Keratinocyte (primary cell): ENCODE results near the gene PCED1A. TPM values are rescaled to one million over a fixed set of nuclear protein-coding genes. Genes with fewer than 3 reads are reported as not detected.

ENCODE experiments used
- DNase-seq: peaks from one replicate; pipeline ENCODE4 v3.0.0-alpha.2; 2011; ENCODE audit warnings: low read depth, missing footprints, low spot score
- FAIRE-seq: peaks from 2 replicates; lab custom pipeline; 2011; peaks lifted over from hg19 to GRCh38; lab: Jason Lieb, UNC
- H2AFZ ChIP-seq: 2 replicates; pipeline ENCODE4 v1.6.0; 2012; ENCODE audit warnings: low read length, control low read depth, inconsistent platforms; ENCODE audit not compliant: control insufficient read depth
- H3K27ac ChIP-seq: 2 replicates; pipeline ENCODE4 v1.5.1; 2011; ENCODE audit warnings: low read length; ENCODE audit not compliant: control insufficient read depth, insufficient read depth
- H3K27me3 ChIP-seq: 3 replicates; pipeline ENCODE4 v1.6.0; 2011; ENCODE audit warnings: low read length; ENCODE audit not compliant: control insufficient read depth, insufficient read depth; ENCODE audit errors: extremely low read depth
- H3K36me3 ChIP-seq, 2 experiments: 2 replicates in 1 of 2; 3 replicates in 1 of 2; pipeline ENCODE4 v1.5.1; 2011; ENCODE audit warnings: low read length in 2 of 2, mild to moderate bottlenecking in 1 of 2; ENCODE audit not compliant: control insufficient read depth in 2 of 2, insufficient read depth in 2 of 2; ENCODE audit errors: extremely low read depth in 1 of 2
- H3K4me1 ChIP-seq: 3 replicates; pipeline ENCODE4 v1.5.1; 2011; ENCODE audit warnings: low read length; ENCODE audit not compliant: control insufficient read depth, insufficient read depth; ENCODE audit errors: extremely low read depth
- H3K4me2 ChIP-seq: 3 replicates; pipeline ENCODE4 v1.6.0; 2011; ENCODE audit warnings: low read depth, low read length; ENCODE audit not compliant: control insufficient read depth, insufficient read depth; ENCODE audit errors: extremely low read depth
- H3K4me3 ChIP-seq, 3 experiments: fragments of 200-600 bp in 1 of 3; sonication (generic) in 1 of 3; 2 replicates in 2 of 3; 3 replicates in 1 of 3; pipeline ENCODE4 v1.5.1; 2011 to 2016; ENCODE audit warnings: low read length in 3 of 3, mild to moderate bottlenecking in 3 of 3, control low read depth in 2 of 3, inconsistent platforms in 1 of 3, low read depth in 1 of 3, mixed read lengths in 1 of 3, mixed run types in 1 of 3, moderate library complexity in 1 of 3; ENCODE audit not compliant: control insufficient read depth in 2 of 3, insufficient read depth in 2 of 3; ENCODE audit errors: extremely low read depth in 1 of 3
- H3K79me2 ChIP-seq: 2 replicates; pipeline ENCODE4 v1.6.0; 2012; ENCODE audit warnings: low read length; ENCODE audit not compliant: control insufficient read depth, insufficient read depth
- H3K9ac ChIP-seq: 3 replicates; pipeline ENCODE4 v1.6.0; 2011; ENCODE audit warnings: low read length; ENCODE audit not compliant: control insufficient read depth, insufficient read depth; ENCODE audit errors: extremely low read depth
- H3K9me1 ChIP-seq: 3 replicates; pipeline ENCODE4 v1.6.0; 2011; ENCODE audit warnings: low read length; ENCODE audit not compliant: control insufficient read depth, insufficient read depth; ENCODE audit errors: extremely low read depth
- H3K9me3 ChIP-seq: 2 replicates; pipeline ENCODE4 v1.5.1; 2012; ENCODE audit warnings: low read depth, low read length; ENCODE audit not compliant: control insufficient read depth
- H4K20me1 ChIP-seq: 3 replicates; pipeline ENCODE4 v1.6.0; 2011; ENCODE audit warnings: low read length; ENCODE audit not compliant: control insufficient read depth, insufficient read depth; ENCODE audit errors: extremely low read depth
- CTCF ChIP-seq, 3 experiments: IDR thresholded peaks in 1 of 3; conservative IDR thresholded peaks in 1 of 3; optimal IDR thresholded peaks in 1 of 3; 2 replicates in 2 of 3; 3 replicates in 1 of 3; pipeline versions ENCODE3 to v1.5.1; 2011; ENCODE audit warnings: low read length in 3 of 3, mild to moderate bottlenecking in 3 of 3, moderate library complexity in 2 of 3, control low read depth in 1 of 3, inconsistent platforms in 1 of 3; ENCODE audit not compliant: insufficient read depth in 2 of 3; ENCODE audit errors: extremely low read depth in 1 of 3
- EZH2 ChIP-seq: IDR thresholded peaks from one replicate; pipeline ENCODE4 v1.6.1; 2012; ENCODE audit warnings: inconsistent platforms, mild to moderate bottlenecking, low read length, moderate library complexity
- dilution Hi-C: fragments of 300-500 bp; cut with MboI; formaldehyde crosslinking; loops from one replicate; pipeline ENCODE4 v1.7.0; 2020; ENCODE audit warnings: low sequenced_read_pairs; ENCODE audit not compliant: extremely low pct_ligation_motif_present
- polyA plus RNA-seq, 5 experiments: library from polyadenylated mRNA; depleted of rRNA in 3 of 5; stranded (reverse) in 3 of 5; stranded (forward) in 1 of 5; unstranded in 1 of 5; fragments of >200 nt; gene quantifications; 1 replicate in 1 of 5; 2 replicates in 3 of 5; 3 replicates in 1 of 5; pipeline versions ENCODE4 v1.2.1 to v1.2.3, GENCODE V29; 2011 to 2012; ENCODE audit warnings: missing spikeins in 2 of 5, low read depth in 1 of 5, low replicate concordance in 1 of 5

PCED1A gene
- polyA plus RNA-seq, 1 donor (not counting 4 experiments of a cell fraction or from before 2014, with no cell fraction given) = 5.6 TPM

GRCh38 chr20:2866236-2866635 is 25.8 kb upstream of the PCED1A start:
- FAIRE-seq = no peak
- H3K36me3 ChIP-seq = peaks cover 9 to 16% of the 10 kb centered on the region in 2 experiments
- H3K9ac ChIP-seq = no peak overlapping the region
- no peaks in the 10 kb centered on the region for H4K20me1 ChIP-seq
- no peaks in the 10 kb centered on the region for H3K9me1 ChIP-seq
- dilution Hi-C loops = no loop called here
- no peaks in the 10 kb centered on the region for H3K79me2 ChIP-seq
- H3K27me3 ChIP-seq = no peaks in the 10 kb centered on the region
- H3K9me3 ChIP-seq = no peaks in the 10 kb centered on the region
- H3K4me3 ChIP-seq = no peak overlapping the region
- no peak overlapping the region for H3K27ac ChIP-seq
- H3K4me1 ChIP-seq = peaks cover 7% of the 10 kb centered on the region
- no peak overlapping the region for H2AFZ ChIP-seq
- TF ChIP-seq CTCF (optimal IDR thresholded peaks at IDR 0.05 in 1 of 3, IDR thresholded peaks at IDR 0.05 in 1 of 3, conservative IDR thresholded peaks at IDR 0.05 in 1 of 3; ENCODE audit: extremely low read depth in 1 of 3, insufficient read depth in 2 of 3, low read length in 3 of 3) = no peak
- TF ChIP-seq EZH2 = no peak
- no peak for DNase-seq
- no peak overlapping the region for H3K4me2 ChIP-seq

- Histone ChIP-seq H3K4me3 (no peak overlapping the region), H3K27ac (no peak overlapping the region), H2AFZ (no peak overlapping the region), H3K27me3 (no peaks in the 10 kb centered on the region), H3K9ac (no peak overlapping the region), H4K20me1 (no peaks in the 10 kb centered on the region), H3K4me2 (no peak overlapping the region), H3K36me3 (peaks cover 14 to 19% of the 10 kb centered on the region in 2 experiments), H3K9me1 (no peaks in the 10 kb centered on the region), H3K79me2 (no peaks in the 10 kb centered on the region), H3K4me1 (peaks cover 2% of the 10 kb centered on the region), H3K9me3 (no peaks in the 10 kb centered on the region)
- DNase-seq = no peak
- TF ChIP-seq EZH2 (no peak), CTCF (optimal IDR thresholded peaks at IDR 0.05 in 1 of 3, IDR thresholded peaks at IDR 0.05 in 1 of 3, conservative IDR thresholded peaks at IDR 0.05 in 1 of 3; ENCODE audit: extremely low read depth in 1 of 3, insufficient read depth in 2 of 3, low read length in 3 of 3) (no peak)
- FAIRE-seq = no peak
- dilution Hi-C loops = no loop called here
Measured at GRCh38 chr20:2865630-2866029, 25.2 kb upstream of the PCED1A start.
